Effector CD8-positive, alpha-beta T cell (primary cell): ENCODE data around the gene RPAP3.

Experiments
- DNase-seq: peaks from one replicate; lab custom pipeline; 2025; lab: John Stamatoyannopoulos, UW

RPAP3 gene

DNA sequence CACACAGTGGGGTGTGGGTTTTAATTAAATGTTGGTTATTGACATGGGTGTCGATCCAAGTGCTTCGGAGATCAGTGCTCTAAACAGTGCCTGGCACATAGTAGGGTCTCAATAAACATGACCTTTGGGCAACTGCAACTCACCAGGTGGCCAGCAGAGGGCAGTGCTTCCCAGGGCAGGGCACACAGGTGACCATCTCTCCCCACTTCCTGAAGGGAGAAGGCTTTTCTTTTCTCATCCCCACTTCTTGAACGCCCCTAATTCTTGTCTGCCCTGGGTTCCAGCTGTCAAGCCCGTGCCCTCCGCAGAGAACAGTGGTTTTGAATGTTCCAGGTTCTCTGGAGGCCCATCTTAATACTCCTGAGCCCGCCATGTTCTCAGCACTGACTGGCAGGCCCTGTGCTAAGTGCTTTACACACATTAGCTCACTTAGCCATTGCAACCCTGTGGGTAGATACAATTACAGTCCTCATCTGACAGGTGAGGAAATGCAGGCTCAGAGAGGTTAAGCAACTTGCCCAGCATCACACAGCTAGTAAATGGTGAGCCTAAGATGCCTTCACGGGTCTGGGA is 36.5 kb upstream of the RPAP3 start:
- peak; percentile 66 for DNase-seq

DNA sequence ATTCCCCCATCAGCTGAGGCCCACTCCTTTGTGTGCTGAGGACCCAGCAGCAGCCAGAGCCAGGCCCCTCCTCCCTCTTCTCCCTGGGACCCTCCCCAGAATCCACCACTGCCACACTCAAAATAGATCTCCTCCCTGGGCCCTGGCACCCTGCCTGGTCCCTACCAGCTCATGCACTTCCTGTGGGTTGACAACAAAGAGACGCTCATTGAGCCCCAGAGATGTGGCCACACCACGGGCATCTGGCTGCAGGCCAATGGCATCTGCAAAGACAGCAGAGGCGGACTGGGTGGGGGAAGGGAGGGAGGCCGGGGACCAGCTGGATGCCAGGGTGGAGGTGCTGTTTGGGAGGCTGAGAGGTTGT is 35.5 kb upstream of the RPAP3 start:
- DNase-seq, result peak; percentile 45

DNA sequence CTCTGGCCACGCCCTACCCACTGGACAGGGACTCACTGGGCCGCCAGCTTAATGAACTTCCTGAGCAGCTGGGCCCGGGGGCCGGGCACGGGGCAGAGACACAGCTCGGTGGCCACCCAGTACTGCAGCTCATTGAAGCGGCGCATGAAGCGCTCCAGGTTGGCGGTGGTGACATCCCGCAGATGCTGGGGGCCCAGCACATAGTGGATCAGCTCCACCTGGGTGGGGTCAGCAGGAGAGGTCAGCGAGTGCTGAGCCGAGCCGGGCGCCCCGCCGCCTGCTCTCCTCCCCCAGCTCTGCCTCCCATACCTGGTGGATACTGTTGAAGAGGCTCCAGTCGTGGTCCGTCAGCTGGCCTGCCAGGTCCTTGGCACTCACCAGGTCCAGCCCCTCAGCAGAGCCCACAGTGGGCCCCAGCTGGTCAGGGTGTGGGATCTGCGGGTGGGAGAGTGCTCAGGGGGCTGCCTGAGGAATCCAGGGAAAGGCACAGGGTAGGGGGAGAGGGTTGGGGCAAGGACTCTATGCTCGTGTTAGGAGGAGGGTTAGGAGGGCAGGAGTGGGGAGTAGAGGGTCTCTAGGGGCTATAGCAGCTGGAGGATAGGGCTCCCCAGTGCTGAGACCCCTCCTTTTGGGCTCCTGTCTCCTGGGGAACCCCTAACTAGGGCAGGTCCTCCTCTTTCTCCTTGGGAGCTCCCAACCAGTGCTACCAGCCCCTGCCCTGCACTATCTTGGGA is 34.9 kb upstream of the RPAP3 start:
- no peak for DNase-seq

DNA sequence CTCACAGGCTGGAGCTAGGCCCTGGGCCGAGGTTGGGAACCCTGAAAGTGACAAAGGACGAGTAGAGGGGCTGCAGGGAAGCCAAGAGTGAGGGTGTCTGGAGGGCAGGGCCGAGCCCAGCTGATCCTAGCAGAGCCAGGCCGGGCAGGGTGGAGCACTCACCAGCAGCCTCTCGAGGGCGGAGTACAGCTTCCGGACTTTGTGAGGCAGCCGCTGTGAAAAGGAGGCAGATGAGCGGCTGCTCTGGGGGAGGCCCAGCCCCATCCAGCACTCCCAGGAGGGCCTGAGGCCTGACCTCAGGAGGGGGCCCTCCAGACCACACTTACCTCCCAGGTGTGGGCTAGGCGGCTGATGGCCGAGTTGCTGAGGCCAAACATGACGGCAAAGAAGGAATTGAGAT is 34.1 kb upstream of the RPAP3 start:
- no peak for DNase-seq

DNA sequence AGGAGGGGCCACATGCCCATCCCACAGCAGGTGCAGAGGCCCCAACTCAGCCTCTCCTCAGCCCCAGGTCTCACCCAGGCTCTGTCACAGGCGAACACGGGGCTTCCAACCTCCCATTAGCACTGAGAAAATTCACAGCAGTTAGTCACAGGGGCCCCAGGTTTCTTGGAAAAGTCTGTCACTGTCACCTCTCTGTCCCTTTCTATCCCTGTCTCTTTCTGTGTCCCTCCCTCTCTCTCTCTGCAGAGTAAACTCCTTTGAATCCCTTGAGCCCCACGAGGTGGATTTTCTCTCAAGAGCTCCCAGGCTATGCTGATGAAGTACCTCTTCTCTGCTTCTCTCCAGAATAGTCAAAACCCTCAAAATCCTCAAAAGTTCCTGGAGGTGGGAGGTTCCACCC is 33.5 kb upstream of the RPAP3 start:
- DNase-seq, result no peak

DNA sequence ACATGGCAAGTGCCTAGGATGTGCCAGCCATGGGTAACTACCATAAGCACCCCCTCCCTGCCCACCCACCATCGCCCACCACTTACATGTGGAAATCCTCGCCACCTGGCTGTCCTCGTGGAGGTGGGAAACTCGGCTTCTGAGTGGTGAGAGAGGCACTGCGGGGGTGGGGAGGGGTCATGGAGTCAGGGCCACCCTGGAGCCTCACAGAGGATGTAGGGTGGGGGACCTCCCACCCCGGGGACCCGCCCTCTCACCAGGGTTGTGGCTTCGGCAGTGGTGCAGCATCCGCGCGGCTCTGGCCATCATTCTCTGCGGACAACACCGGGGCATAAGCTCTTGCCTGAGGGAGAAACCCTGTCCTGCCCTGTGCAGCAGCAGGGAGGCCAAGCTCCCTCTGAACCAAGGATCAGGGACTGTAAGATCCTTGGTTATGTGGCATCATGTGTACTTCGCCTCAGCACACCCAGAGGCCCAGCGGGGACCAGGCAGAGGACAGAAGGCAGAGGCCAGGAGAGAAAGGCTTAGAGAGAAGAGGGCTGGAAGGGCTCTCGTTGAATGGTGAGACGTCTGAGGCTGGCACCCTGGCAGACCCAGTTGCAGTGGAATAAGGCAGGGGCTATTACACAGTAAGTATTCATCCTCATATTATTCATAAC is 32.2 kb upstream of the RPAP3 start:
- DNase-seq, result no peak

DNA sequence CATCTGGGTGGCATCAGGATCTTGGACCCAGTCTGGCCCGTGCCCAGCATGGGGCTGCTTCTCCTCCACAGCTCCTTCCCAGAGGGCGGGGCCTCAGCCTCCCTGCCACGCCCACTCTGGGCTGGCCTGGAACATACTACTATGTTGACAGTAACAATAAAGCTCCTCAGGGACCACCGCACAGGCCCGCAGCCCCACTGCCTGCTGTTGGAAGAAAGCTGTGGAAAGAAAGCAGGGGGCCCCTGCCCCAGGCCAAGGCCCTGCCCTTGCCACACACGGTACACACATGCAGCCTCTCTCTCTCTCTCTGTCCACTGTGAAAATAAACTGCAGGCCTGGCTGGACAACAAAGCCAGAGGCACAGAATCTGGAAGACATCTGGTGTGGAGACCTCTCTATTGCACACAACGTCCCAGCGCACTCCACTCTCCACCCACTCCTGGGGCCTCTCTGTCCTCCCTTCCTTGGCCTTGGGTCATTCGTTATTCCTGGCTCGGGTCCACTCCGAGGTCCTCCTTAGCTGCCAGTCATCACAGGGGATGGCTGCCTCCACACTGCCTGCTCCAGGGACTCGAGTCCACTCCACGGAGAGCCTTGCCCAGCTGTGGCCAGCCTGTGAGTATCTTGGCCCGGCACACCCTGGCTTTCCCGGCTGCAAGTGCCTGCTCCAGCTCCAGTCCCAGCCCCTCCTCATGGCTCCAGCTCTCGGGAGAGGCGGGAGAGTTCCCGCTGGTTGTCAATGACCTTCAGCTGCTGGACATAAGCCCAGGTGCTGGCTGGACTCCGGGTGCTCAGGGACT is 31.2 kb upstream of the RPAP3 start:
- no peak for DNase-seq

DNA sequence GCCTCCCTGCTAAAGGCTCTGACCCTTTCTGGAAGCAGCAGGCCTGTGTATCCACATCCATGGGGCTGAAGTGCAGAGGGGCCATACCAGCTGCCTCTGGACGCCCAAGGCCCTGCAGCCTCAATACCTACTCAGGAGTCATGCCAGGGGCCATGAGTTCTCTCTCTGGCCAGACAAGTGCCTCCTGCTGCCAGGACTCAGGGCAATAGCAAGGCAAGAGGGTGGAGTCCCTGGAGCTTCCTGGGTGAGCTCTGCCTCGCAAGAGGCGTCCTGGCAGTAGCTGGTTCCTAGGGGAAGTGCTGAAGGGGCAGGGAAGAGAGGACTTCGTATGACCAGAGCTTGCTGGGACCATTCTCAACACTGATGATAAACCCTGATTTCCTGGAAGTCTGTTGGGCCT is 30.4 kb upstream of the RPAP3 start:
- DNase-seq, result no peak

DNA sequence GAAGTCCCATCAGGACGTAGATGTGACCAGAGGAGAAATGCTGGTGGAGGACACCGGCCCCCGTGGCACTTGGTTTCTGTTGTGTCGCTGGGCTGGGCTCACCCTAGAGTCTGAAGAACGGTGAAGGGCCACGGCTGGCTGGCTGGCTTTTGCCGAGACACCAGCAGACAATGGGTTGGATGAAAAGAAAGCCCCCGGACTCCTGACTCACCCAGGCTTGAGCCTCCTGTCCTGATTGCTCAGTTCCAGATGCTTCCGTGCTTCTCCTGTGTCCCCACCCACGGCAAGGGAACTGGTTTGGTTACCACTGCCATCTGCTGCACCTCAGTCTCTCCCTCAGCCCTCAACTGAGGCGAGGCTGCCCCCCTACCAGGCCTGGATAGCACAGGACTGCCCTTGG is 29.8 kb upstream of the RPAP3 start:
- no peak for DNase-seq

DNA sequence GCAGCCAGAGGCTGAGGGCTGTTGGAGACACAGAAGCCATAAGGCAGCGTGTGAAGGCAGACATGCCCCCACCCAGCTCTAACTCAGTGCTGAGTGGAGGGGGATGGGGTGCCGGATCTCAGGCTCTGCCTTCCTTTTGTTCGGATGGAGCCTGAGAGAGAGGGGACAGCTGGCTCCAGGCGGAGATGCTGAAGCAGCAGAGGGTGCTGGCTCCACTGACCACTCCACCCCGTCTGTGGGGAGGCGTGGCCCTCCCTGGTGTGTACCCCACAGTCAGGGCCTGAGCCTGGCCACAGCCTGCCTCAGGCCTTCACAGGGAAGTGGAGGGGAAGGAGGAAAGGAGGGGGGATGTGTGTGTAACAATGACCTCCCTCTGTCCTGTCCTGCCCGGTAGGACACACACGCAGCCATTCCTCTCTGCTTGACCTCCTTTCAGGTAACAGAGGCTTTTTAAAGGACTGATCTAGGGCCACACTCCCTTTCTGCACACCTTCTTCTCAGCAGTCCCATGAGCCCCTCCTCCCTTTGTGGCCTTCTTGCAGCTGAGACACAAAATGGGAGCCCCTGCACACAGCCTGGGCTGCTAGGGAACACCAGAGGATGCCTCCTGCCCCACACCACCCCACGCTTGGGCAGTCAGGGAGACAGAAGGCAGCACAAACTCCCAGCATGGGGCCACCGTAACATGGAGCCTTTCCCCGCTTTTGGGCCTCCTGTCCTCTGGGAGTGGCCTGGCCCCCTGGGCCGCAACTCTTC is 29.1 kb upstream of the RPAP3 start:
- DNase-seq, result no peak

DNA sequence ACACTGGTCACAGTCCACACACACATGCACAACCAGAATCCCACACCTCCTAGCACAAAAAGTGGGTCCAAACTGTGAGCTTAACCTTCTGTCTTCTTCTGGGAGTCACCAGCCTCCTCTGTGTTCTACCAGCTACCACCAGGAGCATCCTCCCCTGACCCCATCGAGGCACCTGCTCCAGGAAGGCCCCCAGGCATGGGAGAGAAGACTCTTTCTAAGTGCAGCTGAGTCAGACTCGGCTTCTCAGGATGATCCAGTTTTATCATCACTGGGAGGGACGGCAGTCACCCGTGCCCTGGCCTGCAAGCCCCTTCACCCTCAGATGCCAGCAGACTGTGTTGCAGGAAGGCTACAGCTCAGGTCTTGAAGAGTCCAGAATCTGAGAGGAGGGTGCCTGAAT is 27.3 kb upstream of the RPAP3 start:
- DNase-seq, result no peak

DNA sequence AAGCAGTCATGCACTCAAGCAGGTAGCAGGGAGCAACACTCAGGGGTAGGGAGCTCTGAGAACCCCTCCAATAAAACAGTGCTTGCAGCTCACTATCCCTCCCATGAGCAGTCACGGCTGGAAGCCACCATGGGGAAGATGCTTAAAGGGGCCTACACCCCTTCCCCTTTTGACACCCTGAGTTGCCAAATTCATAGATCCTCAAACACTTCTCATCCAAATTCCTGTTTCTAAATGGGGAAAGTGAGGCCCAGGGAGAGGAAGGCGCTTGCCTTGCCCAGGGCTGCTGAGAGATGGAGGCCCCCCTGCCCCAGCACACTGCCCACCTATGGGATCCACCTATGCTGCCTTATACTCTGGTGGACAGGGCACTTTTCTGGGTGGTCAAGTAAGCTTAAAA is 26.7 kb upstream of the RPAP3 start:
- DNase-seq, result no peak

DNA sequence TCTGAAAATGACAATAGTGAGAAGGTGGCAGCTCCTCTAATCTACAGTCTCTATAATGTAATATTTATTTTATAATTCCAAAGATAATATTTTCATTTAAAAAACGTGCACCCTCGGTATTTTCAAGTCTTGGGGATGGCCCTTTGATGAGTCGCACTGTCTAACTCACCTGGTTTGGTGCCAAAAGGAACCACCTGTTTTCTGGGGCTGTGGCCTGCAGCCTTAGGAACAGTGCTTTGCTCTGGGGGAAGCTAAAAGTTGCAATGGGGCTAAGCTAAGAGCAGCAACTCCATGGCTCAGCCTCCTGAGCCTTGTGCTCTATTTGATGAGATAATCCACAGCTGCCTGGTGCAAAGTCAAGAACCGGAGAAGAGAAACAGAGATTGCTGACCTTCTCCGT is 25.9 kb upstream of the RPAP3 start:
- DNase-seq, result no peak

DNA sequence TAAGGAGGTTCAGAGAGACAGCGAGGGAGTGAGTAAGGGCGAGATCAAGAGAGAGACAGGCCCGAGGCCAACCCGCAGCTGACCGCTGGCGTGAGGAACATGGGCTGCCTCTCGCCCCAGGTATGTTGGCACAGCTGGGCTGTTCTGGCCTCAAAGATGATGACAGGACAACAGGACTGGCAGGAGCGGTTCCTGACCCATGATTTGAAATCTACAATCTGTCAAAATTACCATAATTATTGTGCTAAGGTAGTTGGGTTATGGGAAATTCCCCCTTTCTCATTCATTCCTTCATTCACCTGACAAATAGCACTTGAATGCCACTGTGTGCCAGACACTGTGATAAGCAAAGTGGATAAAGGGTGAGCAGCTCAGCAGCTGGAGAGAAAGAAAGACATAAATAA is 24.5 kb upstream of the RPAP3 start:
- DNase-seq, result no peak

DNA sequence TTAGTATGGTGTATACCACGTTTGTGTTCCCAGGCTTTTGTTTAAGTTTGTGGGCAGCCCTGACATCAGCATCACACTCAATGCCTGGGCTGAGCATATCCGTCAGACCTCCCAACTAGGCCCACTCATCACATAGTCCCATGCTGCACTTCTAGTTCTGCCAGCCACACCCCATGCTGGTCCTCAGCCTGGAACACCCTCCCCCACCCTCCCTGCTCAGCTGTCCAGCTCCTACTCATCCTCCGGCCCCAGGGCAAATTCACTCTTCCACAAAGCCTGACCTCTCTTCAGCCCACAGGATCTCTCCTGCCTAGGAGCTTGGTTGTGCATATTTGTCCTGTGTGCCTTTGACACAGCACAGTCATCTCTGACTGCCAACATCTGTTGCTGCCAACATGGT is 23.4 kb upstream of the RPAP3 start:
- no peak for DNase-seq

DNA sequence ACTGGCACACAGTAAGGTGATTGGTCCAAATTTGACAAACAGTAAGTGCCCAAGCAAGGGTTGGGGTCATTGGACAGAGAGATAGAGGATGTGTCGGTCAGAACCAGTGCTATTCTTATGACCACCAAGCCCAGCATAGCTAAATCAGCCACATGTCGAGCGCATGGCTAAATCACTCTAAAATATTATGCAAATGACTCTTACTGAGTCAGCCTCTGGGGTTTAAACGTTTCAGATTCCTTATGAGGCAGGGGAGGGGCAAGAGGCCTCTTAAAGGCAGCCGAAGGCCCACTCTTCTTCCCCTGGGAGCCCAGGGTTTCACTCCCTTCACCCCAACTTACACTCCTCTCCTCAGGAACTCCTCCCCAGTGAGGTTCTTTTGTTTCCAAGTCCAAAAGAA is 20.1 kb upstream of the RPAP3 start:
- no peak for DNase-seq

DNA sequence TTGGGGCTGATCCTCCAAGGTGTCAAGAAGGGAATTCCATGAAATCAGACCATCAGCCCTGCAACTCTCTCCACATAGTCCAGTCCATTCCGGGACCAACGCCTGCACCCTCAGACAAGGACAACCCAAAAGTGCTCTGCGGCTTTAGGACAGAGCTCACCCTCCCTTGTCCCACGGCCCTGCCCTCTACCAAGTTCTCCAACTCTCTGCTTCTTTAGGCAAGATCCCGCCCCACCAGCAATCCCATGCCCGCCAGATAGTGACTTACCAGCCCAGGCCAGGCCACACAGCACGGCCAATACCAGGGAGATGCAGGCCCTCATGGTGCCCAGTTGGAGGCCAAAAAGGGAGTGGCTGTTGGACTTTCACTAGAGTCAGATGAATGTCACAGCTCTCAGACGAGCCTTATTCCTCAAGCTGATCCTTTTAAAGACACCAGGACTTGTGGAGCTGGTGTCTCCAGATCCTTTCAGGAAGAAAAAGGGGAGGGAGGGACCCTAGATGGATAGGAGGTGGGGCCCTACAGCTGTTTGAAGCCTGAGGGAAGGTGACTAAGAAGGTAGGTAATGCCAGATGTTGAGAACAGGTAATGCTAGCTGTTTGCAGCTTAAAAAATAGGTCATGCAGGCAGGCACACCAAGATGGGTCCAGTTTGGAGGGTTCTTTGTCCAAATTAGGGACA is 19.4 kb upstream of the RPAP3 start, which contains the start of gene ENDOU:
ENDOU (minus strand) TSS at position 400 of the 682 bp plus-strand sequence; CDS start at position 323, 77 bp downstream.
- no peak for DNase-seq

DNA sequence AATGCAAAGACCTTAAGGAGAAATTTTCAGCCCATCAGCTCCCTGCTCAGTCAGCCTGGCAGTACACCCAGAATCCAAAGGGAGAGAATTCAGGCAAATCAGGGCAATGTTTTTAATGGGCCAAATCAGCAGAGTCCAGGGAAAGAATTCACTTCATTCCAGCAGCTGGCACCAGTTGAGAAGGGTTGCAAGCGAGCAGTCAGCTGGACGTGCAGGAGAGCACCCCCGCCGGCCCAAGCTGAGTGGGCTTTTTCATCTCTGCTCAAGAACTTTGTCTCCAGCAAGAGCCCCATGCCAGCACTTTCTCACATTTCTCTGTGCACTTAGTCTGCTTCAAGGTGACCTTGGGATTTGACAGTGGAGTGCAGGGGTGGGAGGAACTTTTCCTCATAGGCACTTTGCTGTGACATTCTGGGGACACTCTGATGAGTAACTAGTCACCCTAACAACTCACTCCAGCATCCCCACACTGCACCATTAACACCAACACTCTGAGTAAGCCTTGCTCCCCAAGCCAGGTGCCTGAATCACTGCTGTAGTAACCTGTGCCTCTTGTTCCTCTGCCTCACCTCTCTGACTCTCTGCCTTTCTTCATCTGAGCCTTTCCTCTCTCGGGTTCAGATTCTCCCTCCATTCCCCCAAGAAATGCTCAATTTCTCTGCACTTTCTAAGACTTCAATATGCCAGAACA is 17.3 kb upstream of the RPAP3 start:
- DNase-seq, result no peak

DNA sequence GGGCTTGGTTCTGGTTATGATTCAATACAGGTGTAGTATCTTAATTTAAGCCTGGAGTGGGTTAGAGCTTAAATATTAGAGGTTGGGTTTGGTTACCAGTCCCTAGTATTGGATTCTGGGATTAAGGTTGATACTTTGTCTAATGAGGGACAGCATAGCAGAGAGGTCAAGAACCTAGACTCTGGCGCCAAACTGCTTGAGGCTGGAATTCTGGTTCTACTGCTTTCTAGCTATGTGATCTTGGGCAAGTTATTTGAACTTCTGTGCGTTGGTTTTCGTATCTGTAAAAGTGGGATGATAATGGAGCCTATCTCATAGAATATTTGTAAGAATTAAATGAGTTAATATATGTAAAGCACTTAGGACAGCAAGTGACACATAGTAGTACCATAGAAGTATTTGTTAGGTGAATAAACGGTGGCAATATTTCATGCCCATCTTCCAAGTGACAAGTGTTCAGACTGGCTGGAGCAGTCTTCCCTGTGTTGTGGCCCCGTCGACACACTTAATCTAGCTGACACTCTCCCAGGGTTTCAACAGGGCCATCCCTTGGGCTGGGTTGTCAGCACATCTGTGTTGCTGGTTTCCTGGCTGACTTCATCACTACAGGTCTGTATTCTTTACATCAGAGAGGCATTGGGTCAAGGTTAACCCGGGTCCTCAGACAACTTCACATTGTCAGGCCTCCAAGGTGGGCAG is 16.5 kb upstream of the RPAP3 start:
- DNase-seq, result no peak

DNA sequence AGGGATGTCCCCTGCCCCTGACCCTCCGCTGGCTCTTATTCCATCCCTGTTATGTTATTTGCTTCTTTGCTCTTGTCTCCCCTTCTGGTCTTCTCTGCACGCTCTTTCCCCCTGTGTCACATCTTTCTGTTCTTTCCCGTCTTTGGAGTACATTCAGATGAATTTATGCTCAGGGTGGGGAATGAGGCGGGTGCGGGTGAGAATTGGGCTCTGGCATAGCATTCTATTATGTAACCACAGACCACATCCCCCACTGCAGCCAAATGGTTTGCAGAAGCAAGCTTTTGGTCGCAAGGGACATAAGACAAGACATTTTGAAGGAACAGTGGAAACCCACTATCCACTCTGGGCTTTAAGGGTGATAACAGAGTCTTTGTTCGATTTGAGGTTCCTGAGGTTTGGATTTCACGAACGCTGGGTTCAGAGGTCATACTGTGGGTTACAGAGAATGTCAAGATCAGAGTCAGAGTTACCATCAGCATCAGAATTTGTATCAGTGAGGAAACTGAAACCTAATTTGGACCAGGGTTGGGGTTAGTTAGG is 15.7 kb upstream of the RPAP3 start:
- DNase-seq, result no peak
